Body of pancreas (tissue), 4 donors: Measurements from ENCODE around the gene TBL1Y.

Source experiments
- POLR2A ChIP-seq, 3 donors: fragments of 450-650 bp; IDR thresholded peaks; one replicate each; pipeline ENCODE4 v1.6.1; 2016; ENCODE audit warnings: antibody characterized with exemption in 3 of 3, mild to moderate bottlenecking in 2 of 3
- TF ChIP-seq, protein P1 (sequence below), 7 experiments: fragments of 450-650 bp in 4 of 7; fragments of 200-600 bp in 3 of 7; sonication (generic) in 3 of 7; IDR thresholded peaks; one replicate each; pipeline ENCODE4 v1.5.1; 2016 to 2019; ENCODE audit warnings: antibody characterized with exemption in 7 of 7

DNA sequence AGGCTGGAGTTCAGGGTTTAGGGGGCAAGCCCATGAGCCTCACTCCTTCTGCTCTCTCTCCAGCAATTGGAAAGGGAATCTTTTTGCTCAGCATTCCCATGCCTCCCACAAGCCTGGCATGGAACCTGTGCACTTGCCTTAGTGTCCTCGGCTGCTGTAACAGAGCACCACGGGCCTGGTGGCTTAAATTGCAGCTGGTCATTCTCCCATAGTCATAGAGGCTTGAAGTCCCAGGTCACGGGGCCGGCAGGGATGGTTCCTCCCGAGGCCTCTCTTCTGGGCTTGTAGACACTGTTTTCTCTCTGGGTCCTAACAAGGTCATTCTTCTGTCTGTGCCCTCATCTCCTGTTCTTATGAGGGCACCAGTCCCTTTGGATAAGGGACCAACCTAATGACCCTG, 57.2 kb downstream of the TBL1Y start:
- TF ChIP-seq, protein P1, sequence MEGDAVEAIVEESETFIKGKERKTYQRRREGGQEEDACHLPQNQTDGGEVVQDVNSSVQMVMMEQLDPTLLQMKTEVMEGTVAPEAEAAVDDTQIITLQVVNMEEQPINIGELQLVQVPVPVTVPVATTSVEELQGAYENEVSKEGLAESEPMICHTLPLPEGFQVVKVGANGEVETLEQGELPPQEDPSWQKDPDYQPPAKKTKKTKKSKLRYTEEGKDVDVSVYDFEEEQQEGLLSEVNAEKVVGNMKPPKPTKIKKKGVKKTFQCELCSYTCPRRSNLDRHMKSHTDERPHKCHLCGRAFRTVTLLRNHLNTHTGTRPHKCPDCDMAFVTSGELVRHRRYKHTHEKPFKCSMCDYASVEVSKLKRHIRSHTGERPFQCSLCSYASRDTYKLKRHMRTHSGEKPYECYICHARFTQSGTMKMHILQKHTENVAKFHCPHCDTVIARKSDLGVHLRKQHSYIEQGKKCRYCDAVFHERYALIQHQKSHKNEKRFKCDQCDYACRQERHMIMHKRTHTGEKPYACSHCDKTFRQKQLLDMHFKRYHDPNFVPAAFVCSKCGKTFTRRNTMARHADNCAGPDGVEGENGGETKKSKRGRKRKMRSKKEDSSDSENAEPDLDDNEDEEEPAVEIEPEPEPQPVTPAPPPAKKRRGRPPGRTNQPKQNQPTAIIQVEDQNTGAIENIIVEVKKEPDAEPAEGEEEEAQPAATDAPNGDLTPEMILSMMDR (IDR thresholded peaks at IDR 0.05): no peak
- no peak for TF ChIP-seq POLR2A (IDR thresholded peaks at IDR 0.05)
